Astrocyte of the cerebellum (primary cell): Measurements from ENCODE around the gene MLST8.

Experiments used
- DNase-seq: peaks from one replicate; pipeline ENCODE4 v3.0.0-alpha.2; 2011; ENCODE audit warnings: low read depth
- H3K4me3 ChIP-seq: 2 replicates; pipeline ENCODE4 v1.5.1; 2011; ENCODE audit warnings: mild to moderate bottlenecking, low read depth, low read length, moderate library complexity
- CTCF ChIP-seq: IDR thresholded peaks from 2 replicates; pipeline ENCODE4 v1.5.1; 2012; ENCODE audit warnings: low read length, low read depth, moderate library complexity, mild to moderate bottlenecking; ENCODE audit errors: missing control alignments
- in situ Hi-C: cut with HindIII; loops from 2 replicates; pipeline ENCODE4 v1.10.0; 2017; ENCODE audit warnings: low sequenced_read_pairs

MLST8 gene

GRCh38 chr16:2177561-2177960, 27.7 kb upstream of the MLST8 start:
- no peak overlapping the region for H3K4me3 ChIP-seq
- in situ Hi-C loops: no loop called here

DNA sequence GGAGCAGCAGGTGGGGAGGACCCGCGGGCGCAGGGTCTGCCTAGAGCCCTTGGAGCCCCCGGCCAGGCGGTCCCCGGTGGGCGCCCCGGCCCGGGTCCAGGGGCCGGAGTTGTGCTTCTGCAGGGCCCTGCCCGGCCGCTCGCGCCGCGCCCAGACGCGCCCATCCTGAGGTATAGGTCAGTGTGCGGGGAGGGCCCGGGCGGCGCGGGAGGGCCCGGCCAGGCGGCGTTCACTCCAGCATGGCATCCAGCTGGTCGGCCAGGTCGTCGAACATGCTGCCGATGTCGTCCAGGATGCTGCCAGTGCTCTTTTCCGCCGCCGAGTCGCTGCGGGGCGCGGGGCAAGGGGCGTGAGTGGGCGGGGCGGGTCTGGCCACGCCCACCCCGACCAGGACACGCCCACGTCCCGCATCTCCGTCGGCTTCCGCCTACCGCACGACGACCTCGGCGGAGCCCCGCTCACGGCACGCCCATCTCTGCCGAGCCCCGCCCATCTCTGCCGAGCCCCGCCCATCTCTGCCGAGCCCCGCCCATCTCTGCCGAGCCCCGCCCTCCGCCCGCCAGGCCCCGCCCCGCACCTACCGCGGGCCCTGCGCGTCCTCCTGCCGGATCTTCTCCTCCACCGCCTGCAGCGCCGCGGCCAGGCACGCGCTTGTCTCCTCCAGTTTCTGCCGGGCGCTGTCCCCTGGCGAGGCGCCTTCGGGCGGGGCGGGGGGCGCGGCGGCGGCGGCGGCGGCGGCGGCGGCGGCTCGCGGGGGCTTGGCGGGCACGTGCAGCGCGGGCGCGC, 26.7 kb upstream of the MLST8 start:
- no peak for DNase-seq
- no peak for TF ChIP-seq CTCF
- in situ Hi-C loops: no loop called here
- no peak overlapping the region for H3K4me3 ChIP-seq

More at GRCh38 chr16:2177561-2177960, 27.7 kb upstream of the MLST8 start:
- DNase-seq: no peak
- TF ChIP-seq CTCF: no peak

- no peak overlapping the region for H3K4me3 ChIP-seq
- no peak for TF ChIP-seq CTCF
- in situ Hi-C loops: no loop called here
- DNase-seq: no peak
These were observed 26.1 kb upstream of the MLST8 start for GRCh38 chr16:2179107-2179501.

GRCh38 chr16:2179576-2179975, 25.7 kb upstream of the MLST8 start:
- no peak for DNase-seq
- no peak for TF ChIP-seq CTCF
- in situ Hi-C loops: no loop called here
- no peak overlapping the region for H3K4me3 ChIP-seq

- in situ Hi-C loops: no loop called here
- no peak overlapping the region for H3K4me3 ChIP-seq
- no peak for TF ChIP-seq CTCF
- DNase-seq: no peak
These were observed 24.8 kb upstream of the MLST8 start for GRCh38 chr16:2180461-2180860.

DNA sequence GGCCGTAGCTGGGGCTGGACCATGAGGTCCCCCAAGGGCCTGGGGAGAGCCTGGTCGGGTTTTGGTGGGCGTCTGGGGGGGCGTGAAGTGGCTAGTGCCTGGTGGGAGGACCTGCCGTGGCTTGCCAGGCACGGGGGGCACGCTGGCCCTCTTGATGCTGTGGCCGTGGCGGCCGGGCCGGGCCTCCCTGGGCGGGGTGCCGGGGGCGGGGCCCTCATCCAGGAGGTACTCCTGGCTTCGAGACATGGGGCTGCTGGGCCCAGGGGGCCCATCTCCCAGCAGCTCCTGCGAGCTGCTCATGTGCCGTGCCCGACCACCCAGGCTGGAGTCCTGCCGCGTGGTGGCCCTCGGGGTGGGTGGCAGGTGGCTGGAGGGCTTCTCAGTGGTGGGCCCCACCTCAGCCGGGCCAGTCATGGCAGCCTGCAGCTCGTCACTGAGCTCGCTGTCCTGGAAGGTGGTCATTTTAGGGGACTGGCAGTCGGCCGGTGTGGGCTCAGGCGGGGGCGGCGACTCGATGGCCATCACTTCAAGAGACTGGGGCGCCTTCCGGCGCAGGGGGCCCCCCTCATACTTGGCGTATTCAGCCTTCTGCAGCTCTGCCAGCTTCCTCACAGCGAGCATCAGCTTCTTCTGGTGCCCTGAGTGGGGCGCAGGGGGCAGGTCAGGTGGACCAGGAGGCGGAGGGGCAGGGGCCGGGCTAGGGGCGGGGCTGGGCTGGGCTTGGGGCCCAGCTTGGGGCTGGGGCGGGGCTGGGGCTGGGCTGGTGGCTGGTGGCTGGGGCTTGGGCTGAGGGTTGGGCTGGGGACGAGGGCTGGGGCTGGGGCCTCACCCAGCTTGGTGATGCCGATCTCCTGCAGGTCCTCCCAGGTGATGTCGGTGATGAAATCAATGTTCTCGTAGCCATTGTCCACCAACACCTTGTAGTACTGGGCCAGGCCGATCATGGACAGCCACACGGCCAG, 24.0 kb upstream of the MLST8 start:
- no peak overlapping the region for H3K4me3 ChIP-seq
- TF ChIP-seq CTCF: no peak
- in situ Hi-C loops: no loop called here
- no peak for DNase-seq
